Endodermal cell (in vitro differentiated cells): ENCODE data around the gene FXYD1. TPM values are rescaled to one million over a fixed set of nuclear protein-coding genes. Genes with fewer than 3 reads are reported as not detected.
"Not testable (repeated sequence)": the region's sequence is repeated elsewhere in the genome, so short reads cannot be mapped to it uniquely, and the experiment has no call there.

ENCODE experiments used
- DNase-seq: peaks from one replicate; pipeline ENCODE4 v3.0.0-alpha.2; 2017
- H3K27ac ChIP-seq: 2 replicates; pipeline ENCODE4 v1.5.1; 2013; ENCODE audit warnings: mild to moderate bottlenecking, low read depth, low read length, moderate library complexity
- H3K27me3 ChIP-seq: 2 replicates; pipeline ENCODE4 v1.6.1; 2013; ENCODE audit warnings: mild to moderate bottlenecking, low read length, moderate library complexity; ENCODE audit not compliant: insufficient read depth, control insufficient read depth, poor library complexity, severe bottlenecking
- H3K36me3 ChIP-seq: 2 replicates; pipeline ENCODE4 v1.7.0; 2013; ENCODE audit warnings: mild to moderate bottlenecking, low read length, moderate library complexity; ENCODE audit not compliant: control insufficient read depth, insufficient read depth
- H3K4me1 ChIP-seq: one replicate; pipeline ENCODE4 v1.7.0; 2013; ENCODE audit warnings: low read length; ENCODE audit not compliant: control insufficient read depth, insufficient read depth
- H3K4me3 ChIP-seq: 2 replicates; pipeline ENCODE4 v1.5.1; 2013; ENCODE audit warnings: mild to moderate bottlenecking, low read length, moderate library complexity
- H3K9ac ChIP-seq: 2 replicates; pipeline ENCODE4 v1.6.1; 2013; ENCODE audit warnings: mild to moderate bottlenecking, low read length, moderate library complexity; ENCODE audit not compliant: poor library complexity, severe bottlenecking; ENCODE audit errors: extremely low read depth
- H3K9me3 ChIP-seq: 2 replicates; pipeline ENCODE4 v1.6.1; 2013; ENCODE audit warnings: mild to moderate bottlenecking, low read length, moderate library complexity; ENCODE audit not compliant: control insufficient read depth
- H3K27ac Mint-ChIP-seq: 2 replicates; pipeline ENCODE4 v1.8.0; 2020; ENCODE audit warnings: mixed read lengths
- H3K27me3 Mint-ChIP-seq: 2 replicates; pipeline ENCODE4 v1.8.0; 2021; ENCODE audit warnings: mild to moderate bottlenecking, mixed read lengths; ENCODE audit not compliant: insufficient read depth
- H3K36me3 Mint-ChIP-seq: 2 replicates; pipeline ENCODE4 v1.8.0; 2020; ENCODE audit warnings: low read depth, mixed read lengths
- H3K4me1 Mint-ChIP-seq: 2 replicates; pipeline ENCODE4 v1.8.0; 2020; ENCODE audit warnings: mixed read lengths
- H3K4me3 Mint-ChIP-seq: 2 replicates; pipeline ENCODE4 v1.8.0; 2020; ENCODE audit warnings: mild to moderate bottlenecking, moderate library complexity, mixed read lengths
- H3K9me3 Mint-ChIP-seq: 2 replicates; pipeline ENCODE4 v1.8.0; 2020; ENCODE audit warnings: mild to moderate bottlenecking, mixed read lengths
- CTCF ChIP-seq: fragments of 200-600 bp; sonication (generic); conservative IDR thresholded peaks from 2 replicates; pipeline ENCODE4 v1.5.0; 2021; ENCODE audit warnings: antibody characterized with exemption, mild to moderate bottlenecking
- WGBS, 2 experiments: methylation state at CpG; one replicate each; pipeline versions ENCODE4 v1.1.5 to v1.1.7; 2013; ENCODE audit warnings: missing lambda C conversion rate in 2 of 2, mixed read lengths in 1 of 2; ENCODE audit not compliant: insufficient coverage in 1 of 2, insufficient read length in 1 of 2; 5-methylcytosine and 5-hydroxymethylcytosine counted together
- total RNA-seq, 2 donors: library from RNA; stranded (reverse); fragmentation: NEBNext Ultra II Directional in 1 of 2; extraction: Animal tissue kit (Norgen Biotek cat#: 25700) in 1 of 2; gene quantifications; 2 replicates in 1 of 2; 3 replicates in 1 of 2; pipeline ENCODE4 v1.2.1, GENCODE V29; 2021

FXYD1 gene
- total RNA-seq, 2 donors from 2014 or later = 0.75 TPM; not detected in 1

- no peaks in the 10 kb centered on the region for H3K36me3 Mint-ChIP-seq
- Histone ChIP-seq H3K9ac (no peak overlapping the region), H3K9me3 (no peaks in the 10 kb centered on the region), H3K27ac (no peak overlapping the region), H3K4me1 (no peaks in the 10 kb centered on the region), H3K4me3 (no peak overlapping the region), H3K27me3 (no peaks in the 10 kb centered on the region), H3K36me3 (no peaks in the 10 kb centered on the region)
- WGBS, 2 experiments = 89 to 91% methylated on average over 6 to 21 of the region's 21 CpGs
- TF ChIP-seq CTCF = no peak
- H3K9me3 Mint-ChIP-seq = no peaks in the 10 kb centered on the region
- no peak for DNase-seq
- no peak overlapping the region for H3K4me3 Mint-ChIP-seq
- no peak overlapping the region for H3K27ac Mint-ChIP-seq
- no peaks in the 10 kb centered on the region for H3K4me1 Mint-ChIP-seq
- no peaks in the 10 kb centered on the region for H3K27me3 Mint-ChIP-seq
These were observed 39.3 kb upstream of the FXYD1 start for GRCh38 chr19:35099155-35099896.

- no peaks in the 10 kb centered on the region for H3K27me3 Mint-ChIP-seq
- no peak overlapping the region for H3K27ac Mint-ChIP-seq
- no peak overlapping the region for H3K4me3 ChIP-seq
- H3K9me3 Mint-ChIP-seq = no peaks in the 10 kb centered on the region
- 93 to 95% methylated on average over 11 to 13 of the region's 13 CpGs for WGBS, 2 experiments
- H3K27me3 ChIP-seq = no peaks in the 10 kb centered on the region
- no peaks in the 10 kb centered on the region for H3K4me1 Mint-ChIP-seq
- H3K4me1 ChIP-seq = no peaks in the 10 kb centered on the region
- no peak overlapping the region for H3K4me3 Mint-ChIP-seq
- no peak for DNase-seq
- no peak overlapping the region for H3K9ac ChIP-seq
- TF ChIP-seq CTCF = no peak
- H3K36me3 ChIP-seq = no peaks in the 10 kb centered on the region
- no peak overlapping the region for H3K27ac ChIP-seq
- no peaks in the 10 kb centered on the region for H3K36me3 Mint-ChIP-seq
- H3K9me3 ChIP-seq = no peaks in the 10 kb centered on the region
These were observed 38.7 kb upstream of the FXYD1 start for GRCh38 chr19:35099897-35100275.

- Histone ChIP-seq H3K4me1 (no peaks in the 10 kb centered on the region), H3K9me3 (no peaks in the 10 kb centered on the region), H3K36me3 (no peaks in the 10 kb centered on the region), H3K4me3 (no peak overlapping the region), H3K9ac (no peak overlapping the region), H3K27me3 (no peaks in the 10 kb centered on the region), H3K27ac (no peak overlapping the region)
- no peak overlapping the region for H3K4me3 Mint-ChIP-seq
- H3K9me3 Mint-ChIP-seq = no peaks in the 10 kb centered on the region
- no peak overlapping the region for H3K27ac Mint-ChIP-seq
- H3K4me1 Mint-ChIP-seq = no peaks in the 10 kb centered on the region
- H3K36me3 Mint-ChIP-seq = no peaks in the 10 kb centered on the region
- DNase-seq = no peak
- peak; percentile 16 for TF ChIP-seq CTCF
- no peaks in the 10 kb centered on the region for H3K27me3 Mint-ChIP-seq
- 85 to 86% methylated on average over 14 to 16 of the region's 16 CpGs for WGBS, 2 experiments
These were observed 37.8 kb upstream of the FXYD1 start for GRCh38 chr19:35100588-35101533.

- not testable (repeated sequence) for DNase-seq, H3K36me3 Mint-ChIP-seq, H3K9me3 Mint-ChIP-seq, H3K36me3 ChIP-seq, H3K9ac ChIP-seq, H3K4me3 ChIP-seq, H3K27me3 ChIP-seq, H3K4me3 Mint-ChIP-seq, H3K9me3 ChIP-seq, H3K4me1 ChIP-seq, H3K27ac ChIP-seq, H3K4me1 Mint-ChIP-seq, H3K27me3 Mint-ChIP-seq, H3K27ac Mint-ChIP-seq
- 91 to 92% methylated on average over 5 to 8 of the region's 10 CpGs for WGBS, 2 experiments
These were observed 36.7 kb upstream of the FXYD1 start for GRCh38 chr19:35101949-35102348.

GRCh38 chr19:35103614-35104013, 35.0 kb upstream of the FXYD1 start:
- 87 to 89% methylated on average over 9 to 10 of the region's 10 CpGs for WGBS, 2 experiments

More at GRCh38 chr19:35103614-35104013, 35.0 kb upstream of the FXYD1 start:
- H3K4me3 Mint-ChIP-seq, H3K27ac ChIP-seq, H3K36me3 Mint-ChIP-seq, H3K36me3 ChIP-seq, H3K9me3 Mint-ChIP-seq, H3K4me1 ChIP-seq, H3K27ac Mint-ChIP-seq, H3K4me1 Mint-ChIP-seq, H3K4me3 ChIP-seq, DNase-seq, H3K9me3 ChIP-seq, H3K27me3 Mint-ChIP-seq, H3K27me3 ChIP-seq, H3K9ac ChIP-seq: not testable (repeated sequence)
